Hematopoietic multipotent progenitor cell treated with erythropoietin and hydrocortisone succinate and interleukin-3 and kit ligand, for 17 days (in vitro differentiated cells): Measurements from ENCODE around the gene HBG2.
A peak's percentile ranks its signal among the peaks of the same experiment; 100 is the strongest.
"Not testable (repeated sequence)": the region's sequence is repeated elsewhere in the genome, so short reads cannot be mapped to it uniquely, and the experiment has no call there.

Experiments
- DNase-seq: peaks from one replicate; pipeline ENCODE4 v3.0.0-alpha.2; 2015; ENCODE audit warnings: low spot score

HBG2 gene

DNA sequence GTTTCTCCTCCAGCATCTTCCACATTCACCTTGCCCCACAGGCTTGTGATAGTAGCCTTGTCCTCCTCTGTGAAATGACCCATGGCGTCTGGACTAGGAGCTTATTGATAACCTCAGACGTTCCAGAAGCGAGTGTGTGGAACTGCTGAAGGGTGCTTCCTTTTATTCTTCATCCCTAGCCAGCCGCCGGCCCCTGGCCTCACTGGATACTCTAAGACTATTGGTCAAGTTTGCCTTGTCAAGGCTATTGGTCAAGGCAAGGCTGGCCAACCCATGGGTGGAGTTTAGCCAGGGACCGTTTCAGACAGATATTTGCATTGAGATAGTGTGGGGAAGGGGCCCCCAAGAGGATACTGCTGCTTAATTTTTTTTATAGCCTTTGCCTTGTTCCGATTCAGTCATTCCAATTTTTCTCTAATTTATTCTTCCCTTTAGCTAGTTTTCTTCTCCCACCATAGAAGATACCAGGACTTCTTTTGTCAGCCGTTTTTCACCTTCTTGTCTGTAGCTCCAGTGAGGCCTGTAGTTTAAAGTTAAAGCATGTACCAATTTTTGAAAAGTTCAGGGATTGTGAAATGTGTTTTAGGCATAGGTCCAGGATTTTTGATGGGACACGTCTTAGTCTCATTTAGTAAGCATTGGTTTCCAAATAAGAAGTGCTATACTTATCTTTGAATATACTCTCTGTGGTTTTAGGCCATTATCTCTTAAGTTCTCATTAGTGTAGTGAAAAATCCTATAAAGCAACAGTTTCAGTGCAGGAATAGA, at the start of gene HBG2:
Gene HBG2 (minus strand): TSS at position 136 of the 768 bp plus-strand sequence. CDS start 53 bp downstream, at position 83.
- peak; percentile 70 for DNase-seq

DNA sequence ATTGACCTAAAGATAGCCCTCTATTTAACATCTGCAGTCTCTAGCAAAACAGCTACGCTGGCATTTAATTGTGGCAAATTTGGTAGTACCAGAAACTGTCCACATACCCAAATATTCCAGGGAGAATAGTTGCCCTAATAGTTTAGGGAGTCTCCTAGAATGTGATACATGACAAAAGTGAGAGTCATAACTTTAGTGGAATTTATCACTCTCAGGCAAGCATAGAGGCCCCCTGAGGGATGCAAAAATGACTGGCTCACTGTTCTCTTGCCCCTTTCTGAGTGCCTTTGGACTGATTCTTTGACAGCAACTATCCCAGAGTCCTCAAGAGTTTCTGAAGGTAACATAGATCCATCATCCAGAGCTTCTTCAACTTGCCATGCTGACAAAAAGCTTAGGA, 49.5 kb upstream of the HBG2 start:
- peak; percentile 44 for DNase-seq

DNA sequence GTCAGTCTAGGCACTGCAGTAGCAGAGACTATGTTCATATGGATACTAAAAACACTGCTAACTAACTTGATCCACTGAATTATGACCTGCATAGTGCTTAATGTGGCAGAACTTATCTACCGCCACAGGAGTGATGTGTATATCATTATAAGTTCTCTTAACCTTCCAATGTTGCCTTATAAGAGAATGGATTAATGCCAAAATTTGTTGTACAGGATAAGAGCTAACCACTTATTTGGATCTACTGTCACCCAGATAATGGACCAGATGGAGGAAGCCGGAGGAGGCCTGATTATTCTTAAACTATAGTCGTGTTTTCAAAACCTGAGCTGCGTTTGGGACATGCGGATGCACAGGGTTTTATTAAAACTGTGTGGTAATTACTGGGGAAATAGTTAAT, 49.0 kb upstream of the HBG2 start:
- peak; percentile 70 for DNase-seq

DNA sequence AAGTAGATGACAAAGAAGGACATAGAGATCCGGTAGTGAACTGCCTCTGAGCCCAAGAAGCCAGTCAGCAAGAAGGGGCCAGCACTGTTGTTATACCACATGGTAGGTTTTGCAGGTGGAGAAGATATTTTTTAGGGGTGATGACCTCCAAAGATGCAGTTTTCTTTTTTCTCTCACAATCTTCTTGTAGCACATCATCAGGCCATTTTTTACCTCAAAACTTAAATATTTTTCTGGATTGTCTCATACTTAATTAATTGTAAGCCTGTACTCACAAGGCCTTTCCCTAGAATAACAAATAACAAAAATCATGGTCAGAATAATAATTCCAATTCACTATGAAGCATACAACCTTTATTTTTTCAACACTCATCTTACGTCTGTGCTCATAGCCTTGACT, 47.3 kb upstream of the HBG2 start, which contains the start of gene OR51B4:
Gene OR51B4 (minus strand): TSS at position 101 of the 400 bp plus-strand sequence. CDS start 0 bp downstream, at position 101.
- no peak for DNase-seq

DNA sequence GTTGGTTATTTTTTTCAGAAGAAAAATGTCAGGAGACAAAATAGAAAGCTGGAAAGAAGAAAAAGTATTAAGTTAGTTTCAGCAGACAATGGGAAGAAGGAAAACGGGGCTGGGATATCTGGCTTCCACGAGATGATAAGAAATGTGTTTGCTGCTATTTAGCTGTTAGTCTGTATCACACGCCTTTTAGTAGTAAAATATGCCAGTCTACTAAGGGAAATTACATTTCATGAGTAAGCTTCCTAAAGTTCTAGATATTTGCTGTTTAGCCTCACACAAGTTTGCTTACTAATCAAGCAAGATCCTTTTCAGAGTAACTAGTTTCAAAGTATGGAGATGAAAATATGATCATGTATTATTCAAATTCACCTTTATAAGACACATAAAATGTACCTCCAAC, 45.7 kb upstream of the HBG2 start:
- peak; percentile 51 for DNase-seq

DNA sequence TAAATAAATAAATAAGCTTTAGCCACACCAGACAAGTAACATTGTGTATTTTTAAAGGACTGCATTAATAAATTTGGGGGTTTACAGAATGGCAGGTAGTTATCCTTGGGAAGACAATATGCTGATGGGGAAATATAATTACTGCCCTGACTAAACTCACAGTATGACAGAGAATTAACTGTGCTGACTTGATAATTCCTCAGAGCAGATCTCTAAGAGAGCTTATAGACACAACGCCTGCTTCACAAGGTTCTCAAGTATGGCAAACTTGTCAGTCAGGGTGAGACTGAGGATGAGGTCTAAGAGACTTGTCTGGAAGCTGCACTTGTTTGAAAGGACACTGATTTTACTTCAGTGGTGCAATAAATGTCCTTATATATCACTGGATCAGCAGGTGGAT, 43.9 kb upstream of the HBG2 start:
- peak; percentile 59 for DNase-seq

DNA sequence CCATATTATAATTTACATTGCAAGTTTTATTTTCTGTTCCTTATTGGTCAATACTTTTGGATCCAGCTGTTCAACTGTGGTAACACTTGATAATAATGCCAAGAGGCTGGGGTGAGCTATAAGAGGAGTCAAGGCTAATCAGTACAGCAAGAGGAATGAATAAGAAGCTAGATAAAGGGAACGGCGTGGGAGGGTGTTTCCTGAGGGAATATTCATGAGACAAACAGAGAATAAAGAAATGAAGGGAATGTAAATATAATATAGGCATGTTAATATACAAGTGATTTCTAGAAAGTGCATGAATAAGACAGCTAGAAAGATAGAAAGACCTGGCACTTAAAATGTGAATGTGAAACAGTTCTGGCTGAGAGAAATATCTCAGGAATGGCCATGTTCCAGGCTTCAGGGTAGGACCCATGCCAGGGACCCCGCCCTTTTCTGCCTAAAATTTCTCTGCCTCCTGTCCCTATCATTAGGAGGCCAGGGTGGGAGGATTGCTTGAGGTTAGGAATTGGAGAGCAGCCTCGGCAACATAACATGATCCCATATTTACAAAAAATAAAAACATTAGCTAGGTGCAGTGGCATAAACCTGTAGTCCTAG, 43.2 kb upstream of the HBG2 start:
- peak; percentile 78 for DNase-seq

DNA sequence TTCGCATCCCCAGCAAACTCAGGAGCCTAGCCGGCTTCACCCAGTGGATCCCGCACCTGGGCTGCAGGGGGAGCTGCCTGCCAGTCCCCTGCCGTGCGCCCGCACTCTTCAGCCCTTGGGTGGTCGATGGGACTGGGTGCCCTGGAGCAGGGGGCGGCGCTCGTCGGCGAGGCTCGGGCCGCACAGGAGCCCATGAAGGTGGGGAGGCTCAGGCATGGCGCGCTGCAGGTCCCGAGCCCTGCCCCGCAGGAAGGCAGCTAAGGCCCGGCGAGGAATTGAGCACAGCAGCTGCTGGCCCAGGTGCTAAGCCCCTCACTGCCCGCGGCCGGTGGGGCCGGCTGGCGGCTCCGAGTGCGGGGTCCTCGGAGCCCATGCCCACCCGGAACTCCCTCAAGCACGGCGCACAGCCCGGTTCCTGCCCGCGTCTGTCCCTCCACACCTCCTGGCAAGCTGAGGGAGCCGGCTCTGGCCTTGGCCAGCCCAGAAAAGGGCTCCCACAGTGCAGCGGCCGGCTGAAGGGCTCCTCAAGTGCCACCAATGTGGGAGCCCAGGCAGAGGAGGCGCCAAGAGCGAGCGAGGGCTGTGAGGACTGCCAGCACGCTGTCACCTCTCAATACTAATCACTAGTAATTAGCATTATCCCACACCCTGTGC, 39.9 kb upstream of the HBG2 start:
- not testable (repeated sequence) for DNase-seq

DNA sequence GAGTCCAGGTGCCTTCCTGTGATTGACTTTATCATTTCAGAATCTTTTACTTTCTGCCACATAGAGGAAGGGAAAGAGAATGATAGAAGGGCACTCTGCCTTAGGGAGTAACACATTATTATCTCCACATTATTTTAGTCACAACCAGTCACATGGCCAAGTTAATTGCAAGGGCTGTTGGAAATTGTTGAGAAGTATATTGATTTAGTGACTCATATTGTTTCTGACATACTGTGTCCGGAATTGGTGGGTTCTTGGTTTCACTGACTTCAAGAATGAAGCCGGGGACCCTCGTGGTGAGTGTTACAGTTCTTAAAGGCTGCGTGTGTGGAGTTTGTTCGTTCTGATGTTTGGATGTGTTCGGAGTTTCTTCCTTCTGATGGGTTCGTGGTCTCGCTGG, 38.4 kb upstream of the HBG2 start:
- DNase-seq: no peak

DNA sequence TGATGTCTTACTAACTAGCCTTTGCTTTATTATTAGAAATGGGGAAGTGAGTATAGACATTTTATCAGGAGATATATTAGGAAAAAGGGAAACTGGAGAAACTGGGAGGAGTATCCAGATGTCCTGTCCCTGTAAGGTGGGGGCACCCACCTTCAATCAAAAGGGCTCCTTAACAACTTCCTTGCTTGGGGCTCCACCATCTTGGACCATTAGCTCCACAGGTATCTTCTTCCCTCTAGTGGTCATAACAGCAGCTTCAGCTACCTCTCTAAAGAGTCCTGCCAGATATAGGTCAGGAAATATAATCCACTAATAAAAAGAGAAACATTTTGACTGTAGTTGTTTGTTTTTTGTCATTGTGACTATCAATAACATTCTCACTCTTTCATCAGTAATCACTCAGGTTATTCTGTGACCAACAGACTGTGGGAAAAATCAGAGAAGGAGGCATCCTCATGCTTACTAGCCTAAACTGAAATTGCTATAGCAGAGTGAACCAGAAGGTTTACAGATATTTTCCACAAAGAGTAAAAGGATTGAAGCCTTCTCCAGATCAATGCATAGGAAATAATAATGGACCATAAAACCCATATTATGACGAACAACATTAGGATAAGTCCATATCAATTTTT, 36.7 kb upstream of the HBG2 start:
- DNase-seq: peak; percentile 93

DNA sequence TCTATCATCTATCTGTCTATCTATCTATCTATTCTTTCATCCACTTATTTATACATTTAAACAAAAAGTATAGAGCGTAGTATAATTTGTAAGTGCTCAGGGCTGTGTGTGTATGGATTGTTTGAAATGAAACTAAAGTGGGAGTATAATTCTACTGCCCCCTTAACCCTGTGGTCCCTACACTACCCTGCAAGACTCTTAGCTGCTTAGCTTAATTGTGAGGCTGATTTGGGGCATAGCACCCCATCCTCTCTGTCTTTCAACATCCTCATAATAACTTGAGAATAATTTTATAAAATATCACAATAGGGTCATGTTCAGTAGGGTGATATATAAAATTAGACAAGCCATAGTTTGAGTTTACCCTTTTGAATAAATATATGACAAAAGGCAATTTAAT, 35.5 kb upstream of the HBG2 start:
- peak; percentile 74 for DNase-seq

DNA sequence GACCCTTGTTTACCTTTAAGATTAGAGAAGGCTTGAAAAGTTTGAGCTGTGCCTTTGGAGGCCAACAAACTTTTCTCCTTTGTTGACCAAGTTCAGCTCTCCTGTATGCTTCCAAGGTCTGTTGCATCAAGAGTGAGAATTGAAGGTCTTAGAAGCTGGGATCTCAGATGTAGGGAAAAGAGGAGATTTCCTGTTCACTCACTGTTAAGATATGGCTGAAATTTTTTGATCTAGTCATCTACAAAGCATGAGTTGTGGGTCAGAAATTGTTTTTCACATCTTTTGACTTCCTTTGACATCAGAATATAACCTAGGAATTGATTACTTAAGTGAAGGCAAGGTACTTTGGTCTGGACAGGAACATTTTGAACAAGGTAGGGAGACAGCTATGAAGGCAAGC, 35.1 kb upstream of the HBG2 start:
- peak; percentile 81 for DNase-seq

DNA sequence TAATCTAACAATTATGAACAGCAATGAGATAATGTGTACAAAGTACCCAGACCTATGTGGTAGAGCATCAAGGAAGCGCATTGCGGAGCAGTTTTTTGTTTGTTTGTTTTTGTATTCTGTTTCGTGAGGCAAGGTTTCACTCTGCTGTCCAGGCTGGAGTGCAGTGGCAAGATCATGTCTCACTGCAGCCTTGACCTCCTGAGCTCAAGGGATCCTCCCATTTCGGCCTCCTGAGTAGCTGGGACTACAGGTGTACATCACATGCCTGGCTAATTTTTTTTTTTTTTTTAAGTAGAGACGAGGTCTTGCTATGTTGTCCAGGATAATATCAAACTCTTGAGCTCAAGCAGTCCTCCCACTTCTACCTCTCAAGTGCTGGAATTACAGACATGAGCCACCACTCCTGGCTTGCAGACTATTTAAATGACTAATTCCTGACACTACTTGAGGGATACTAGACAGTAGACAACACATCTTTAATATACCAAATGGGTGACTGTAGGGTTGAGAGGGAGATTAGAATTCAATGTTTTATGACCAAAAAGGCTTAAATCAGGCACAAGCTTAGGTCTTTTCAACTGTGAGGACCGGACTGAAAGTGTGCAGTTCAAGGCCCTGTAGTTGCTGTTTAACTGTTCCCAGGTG, 34.4 kb upstream of the HBG2 start:
- peak; percentile 86 for DNase-seq

DNA sequence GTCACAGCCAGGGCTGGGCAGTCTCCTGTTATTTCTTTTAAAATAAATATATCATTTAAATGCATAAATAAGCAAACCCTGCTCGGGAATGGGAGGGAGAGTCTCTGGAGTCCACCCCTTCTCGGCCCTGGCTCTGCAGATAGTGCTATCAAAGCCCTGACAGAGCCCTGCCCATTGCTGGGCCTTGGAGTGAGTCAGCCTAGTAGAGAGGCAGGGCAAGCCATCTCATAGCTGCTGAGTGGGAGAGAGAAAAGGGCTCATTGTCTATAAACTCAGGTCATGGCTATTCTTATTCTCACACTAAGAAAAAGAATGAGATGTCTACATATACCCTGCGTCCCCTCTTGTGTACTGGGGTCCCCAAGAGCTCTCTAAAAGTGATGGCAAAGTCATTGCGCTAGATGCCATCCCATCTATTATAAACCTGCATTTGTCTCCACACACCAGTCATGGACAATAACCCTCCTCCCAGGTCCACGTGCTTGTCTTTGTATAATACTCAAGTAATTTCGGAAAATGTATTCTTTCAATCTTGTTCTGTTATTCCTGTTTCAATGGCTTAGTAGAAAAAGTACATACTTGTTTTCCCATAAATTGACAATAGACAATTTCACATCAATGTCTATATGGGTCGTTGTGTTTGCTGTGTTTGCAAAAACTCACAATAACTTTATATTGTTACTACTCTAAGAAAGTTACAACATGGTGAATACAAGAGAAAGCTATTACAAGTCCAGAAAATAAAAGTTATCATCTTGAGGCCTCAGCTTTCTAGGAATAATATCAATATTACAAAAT, 33.7 kb upstream of the HBG2 start:
- DNase-seq: peak; percentile 97

DNA sequence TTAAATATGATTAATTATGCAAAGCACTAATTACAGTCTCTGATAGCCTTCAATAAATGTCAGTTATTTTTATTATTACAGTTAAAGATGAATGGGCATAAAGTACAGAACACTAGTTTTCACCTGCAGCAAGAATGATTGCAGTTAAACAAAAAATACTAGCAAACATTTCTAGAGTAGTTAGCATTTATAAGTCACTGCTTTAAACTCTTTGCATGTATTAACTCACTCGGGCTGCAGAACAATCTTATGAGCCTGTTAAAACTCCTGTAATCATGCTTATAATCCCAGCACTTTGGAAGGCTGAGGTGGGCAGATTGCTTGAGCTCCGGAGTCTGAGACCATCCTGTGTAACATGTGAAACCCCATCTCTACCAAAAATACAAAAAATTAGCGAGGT, 32.3 kb upstream of the HBG2 start:
- peak; percentile 70 for DNase-seq

DNA sequence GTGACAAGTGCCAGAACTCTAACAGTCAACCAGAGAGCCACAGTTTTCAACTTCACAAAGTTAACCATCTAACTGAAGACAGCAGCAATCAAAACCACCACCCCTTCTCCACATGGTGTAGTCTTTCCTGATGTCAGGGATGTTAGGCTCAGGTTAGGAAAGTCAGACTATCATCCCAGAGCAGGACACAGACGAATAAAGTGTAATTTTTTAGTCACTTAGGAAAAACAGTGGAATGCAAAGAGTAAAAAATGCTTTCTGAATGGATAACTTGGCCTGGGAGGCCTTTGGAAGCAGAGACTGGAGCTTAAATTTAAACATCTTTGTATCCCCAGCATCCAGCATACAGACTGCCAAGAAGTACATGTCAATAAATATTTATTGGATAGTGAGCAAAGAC, 31.8 kb upstream of the HBG2 start:
- peak; percentile 75 for DNase-seq

DNA sequence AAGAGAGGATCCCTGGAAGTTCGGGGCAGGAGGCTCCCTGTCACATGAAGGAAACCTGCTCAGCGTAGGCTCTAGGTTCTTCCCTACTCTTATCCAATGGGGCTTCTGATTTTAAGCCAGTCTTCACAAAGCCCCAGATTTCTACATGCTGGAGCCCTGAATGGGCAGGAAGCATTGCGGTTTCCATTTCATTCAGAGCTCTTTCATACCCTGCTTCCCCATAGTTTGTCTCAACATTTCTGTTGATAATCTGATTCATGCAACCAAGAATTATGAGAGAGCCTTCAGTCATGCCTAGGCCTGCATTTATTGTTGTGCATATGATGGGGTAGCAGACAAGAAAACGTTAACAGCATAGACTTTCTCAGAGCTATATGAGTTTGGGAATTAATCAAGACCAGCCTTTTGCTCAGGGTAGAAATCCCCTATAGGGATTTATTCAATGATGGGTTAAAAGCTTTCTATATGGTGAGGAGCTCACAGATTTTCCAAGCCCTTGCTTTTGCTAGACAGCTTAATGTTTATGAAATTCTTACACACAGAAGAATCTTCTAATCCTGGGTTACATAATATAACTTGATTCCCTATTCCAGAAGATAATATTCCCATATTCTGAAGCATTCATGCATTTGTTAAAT, 31.2 kb upstream of the HBG2 start:
- DNase-seq: peak; percentile 78

DNA sequence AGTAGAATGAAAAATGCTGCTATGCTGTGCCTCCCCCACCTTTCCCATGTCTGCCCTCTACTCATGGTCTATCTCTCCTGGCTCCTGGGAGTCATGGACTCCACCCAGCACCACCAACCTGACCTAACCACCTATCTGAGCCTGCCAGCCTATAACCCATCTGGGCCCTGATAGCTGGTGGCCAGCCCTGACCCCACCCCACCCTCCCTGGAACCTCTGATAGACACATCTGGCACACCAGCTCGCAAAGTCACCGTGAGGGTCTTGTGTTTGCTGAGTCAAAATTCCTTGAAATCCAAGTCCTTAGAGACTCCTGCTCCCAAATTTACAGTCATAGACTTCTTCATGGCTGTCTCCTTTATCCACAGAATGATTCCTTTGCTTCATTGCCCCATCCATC, 30.1 kb upstream of the HBG2 start:
- DNase-seq: peak; percentile 97

DNA sequence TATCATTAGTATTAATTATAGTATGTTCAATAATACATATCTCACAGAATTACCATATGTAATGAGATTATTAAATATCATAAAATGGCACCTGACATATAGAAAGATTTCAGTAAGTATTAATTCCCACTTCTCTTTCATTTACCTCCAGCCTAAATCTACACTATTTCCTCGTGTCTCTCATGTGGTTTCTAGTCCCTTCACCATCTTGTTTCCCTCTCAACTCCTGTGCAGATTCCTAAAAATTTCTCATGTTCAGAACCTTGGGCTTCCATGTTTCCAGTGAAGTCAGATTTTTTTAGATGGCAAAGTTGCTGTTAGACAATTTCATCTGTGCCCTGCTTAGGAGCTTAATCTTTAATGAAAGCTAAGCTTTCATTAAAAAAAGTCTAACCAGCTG, 29.3 kb upstream of the HBG2 start:
- DNase-seq: no peak

DNA sequence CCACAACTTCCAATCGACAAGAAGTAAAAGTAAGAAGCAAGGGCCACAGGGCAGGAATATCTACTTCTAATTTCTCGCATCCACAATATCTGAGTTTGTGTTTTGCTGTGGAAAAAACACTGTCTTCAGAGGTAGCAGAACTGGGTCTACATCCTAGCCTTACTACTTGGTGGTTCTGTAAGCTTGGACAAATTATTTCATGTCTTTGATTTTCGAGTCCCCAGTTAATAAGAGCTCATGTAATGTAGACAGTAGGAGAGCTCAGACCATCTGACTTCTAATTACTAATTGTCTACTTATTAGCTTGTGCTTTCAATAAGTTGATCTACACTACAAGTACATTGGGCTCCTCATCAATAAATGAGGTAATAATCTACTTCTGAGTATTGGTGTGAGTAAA, 28.5 kb upstream of the HBG2 start:
- peak; percentile 80 for DNase-seq

DNA sequence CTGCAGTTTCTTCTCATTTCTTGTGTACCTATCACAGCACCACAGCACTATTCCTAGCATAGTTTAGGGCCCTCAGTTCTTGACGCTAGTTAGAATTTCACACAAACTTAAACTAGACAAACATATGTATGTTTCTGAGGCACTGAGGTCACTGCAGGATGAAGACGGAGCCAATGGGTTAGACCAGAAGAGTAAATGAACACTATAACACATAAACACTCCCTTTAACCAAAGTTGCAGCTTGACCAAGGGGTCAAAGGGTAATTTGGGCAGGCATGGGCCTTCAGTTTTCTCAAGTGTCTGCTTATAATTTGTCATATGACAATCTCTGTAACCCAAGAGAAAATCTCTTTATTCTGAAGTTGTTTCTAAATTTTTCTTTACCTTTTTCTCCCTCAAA, 28.0 kb upstream of the HBG2 start:
- DNase-seq: peak; percentile 72
